Fibroblast of lung (primary cell): ENCODE measurements around the gene PURB.

Experiments
- CTCF ChIP-seq, 2 donors: IDR thresholded peaks in 1 of 2; conservative IDR thresholded peaks in 1 of 2; 1 replicate in 1 of 2; 2 replicates in 1 of 2; pipeline ENCODE4 v1.5.1; 2011 to 2012; ENCODE audit warnings: low read length in 2 of 2, control low read depth in 1 of 2, inconsistent platforms in 1 of 2, low read depth in 1 of 2, mild to moderate bottlenecking in 1 of 2
- EZH2 ChIP-seq: IDR thresholded peaks from 2 replicates; pipeline ENCODE4 v1.5.1; 2012; ENCODE audit warnings: low read length, control low read depth, mild to moderate bottlenecking; ENCODE audit errors: missing control alignments

DNA sequence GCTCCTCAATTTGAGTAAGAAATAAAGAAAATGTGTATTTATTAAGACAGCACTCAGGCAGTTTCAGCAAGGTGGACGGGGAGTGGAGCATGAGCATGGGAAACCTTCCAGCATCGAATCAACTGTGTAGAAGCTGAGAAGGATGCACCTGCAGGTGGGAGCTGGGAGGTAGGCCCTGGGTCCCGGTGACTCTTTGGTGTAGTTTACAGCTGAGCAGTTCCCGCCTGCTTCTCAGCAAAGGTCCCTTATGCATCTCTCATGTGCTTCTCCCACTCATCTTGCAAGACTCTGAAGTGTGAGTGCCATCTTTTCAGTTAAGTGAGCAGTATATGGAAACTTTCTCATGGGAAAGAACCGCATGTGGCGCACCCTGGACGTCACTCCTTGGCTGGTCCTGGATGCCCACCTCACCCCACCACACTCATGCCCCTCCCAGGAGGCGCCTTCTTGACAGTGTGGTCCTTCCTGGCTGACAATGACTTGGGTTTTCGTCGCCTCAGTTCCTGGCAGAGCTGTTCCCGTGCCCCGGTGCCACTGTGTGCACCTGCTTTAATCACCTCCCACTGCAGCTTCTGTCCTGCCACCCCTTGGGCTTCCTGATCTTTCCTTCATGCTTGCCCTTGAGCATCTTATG lies 19.8 kb upstream of the PURB start:
- TF ChIP-seq CTCF (conservative IDR thresholded peaks at IDR 0.05 in 1 of 2, IDR thresholded peaks at IDR 0.05 in 1 of 2; ENCODE audit: low read depth in 1 of 2, low read length in 2 of 2) (no peak), EZH2 (no peak)
